ENCODE measurements around the gene ATF5.

Gene ATF5

GRCh38 chr19:49951806-49952478 lies 22.9 kb downstream of the ATF5 start:
- Histone ChIP-seq H2AFZ (ENCODE audit: low read depth, low read length, severe bottlenecking) (no peak overlapping the region), H3K9me2 (replicated peaks; ENCODE audit: insufficient read depth, low read length) (no peaks in the 10 kb centered on the region), H3K4me2 (ENCODE audit: low read depth, low read length, poor library complexity, severe bottlenecking) (no peak overlapping the region), H3K9ac (ENCODE audit: low read length) (no peak overlapping the region), H3F3A (ENCODE audit: insufficient read depth) (no peaks in the 10 kb centered on the region), H3K36me3 (ENCODE audit: low read length) (no peaks in the 10 kb centered on the region), H3K9me3 (ENCODE audit: insufficient read depth, low read length) (no peaks in the 10 kb centered on the region), H4K20me1 (ENCODE audit: low read depth, low read length) (no peaks in the 10 kb centered on the region), H3K27me3 (ENCODE audit: low read length) (no peaks in the 10 kb centered on the region), H3K79me2 (ENCODE audit: insufficient read depth, low read length) (no peaks in the 10 kb centered on the region), H3K27ac (ENCODE audit: low read depth, low read length) (no peak overlapping the region), H3K4me3 (ENCODE audit: insufficient read depth, low read length, poor library complexity, severe bottlenecking) (no peak overlapping the region)
- TF ChIP-seq CTCF (IDR thresholded peaks at IDR 0.05; ENCODE audit: insufficient read depth, low read length, poor library complexity, severe bottlenecking): no peak
- no peak for TF ChIP-seq EZH2phosphoT487 (conservative IDR thresholded peaks at IDR 0.05; ENCODE audit: low read length)

- Histone ChIP-seq H3F3A (ENCODE audit: insufficient read depth) (no peaks in the 10 kb centered on the region), H2AFZ (ENCODE audit: low read depth, low read length, severe bottlenecking) (no peak overlapping the region), H3K79me2 (ENCODE audit: insufficient read depth, low read length) (no peaks in the 10 kb centered on the region), H3K27ac (ENCODE audit: low read depth, low read length) (no peak overlapping the region), H3K4me2 (ENCODE audit: low read depth, low read length, poor library complexity, severe bottlenecking) (no peak overlapping the region), H3K9me2 (replicated peaks; ENCODE audit: insufficient read depth, low read length) (no peaks in the 10 kb centered on the region), H3K9ac (ENCODE audit: low read length) (no peak overlapping the region), H3K9me3 (ENCODE audit: insufficient read depth, low read length) (no peaks in the 10 kb centered on the region), H3K4me3 (ENCODE audit: insufficient read depth, low read length, poor library complexity, severe bottlenecking) (no peak overlapping the region), H3K27me3 (ENCODE audit: low read length) (no peaks in the 10 kb centered on the region), H3K36me3 (ENCODE audit: low read length) (no peaks in the 10 kb centered on the region), H4K20me1 (ENCODE audit: low read depth, low read length) (no peaks in the 10 kb centered on the region)
- no peak for TF ChIP-seq EZH2phosphoT487 (conservative IDR thresholded peaks at IDR 0.05; ENCODE audit: low read length)
- TF ChIP-seq CTCF (IDR thresholded peaks at IDR 0.05; ENCODE audit: insufficient read depth, low read length, poor library complexity, severe bottlenecking): no peak
These were observed 23.5 kb downstream of the ATF5 start for GRCh38 chr19:49952479-49952836.

GRCh38 chr19:49952906-49953305 lies 23.9 kb downstream of the ATF5 start:
- Histone ChIP-seq H3K79me2 (ENCODE audit: insufficient read depth, low read length) (no peaks in the 10 kb centered on the region), H3K4me2 (ENCODE audit: low read depth, low read length, poor library complexity, severe bottlenecking) (no peak overlapping the region), H3K27ac (ENCODE audit: low read depth, low read length) (no peak overlapping the region), H4K20me1 (ENCODE audit: low read depth, low read length) (no peaks in the 10 kb centered on the region), H2AFZ (ENCODE audit: low read depth, low read length, severe bottlenecking) (no peak overlapping the region), H3K9ac (ENCODE audit: low read length) (no peak overlapping the region), H3K4me3 (ENCODE audit: insufficient read depth, low read length, poor library complexity, severe bottlenecking) (no peak overlapping the region), H3K9me2 (replicated peaks; ENCODE audit: insufficient read depth, low read length) (no peaks in the 10 kb centered on the region), H3K9me3 (ENCODE audit: insufficient read depth, low read length) (no peaks in the 10 kb centered on the region), H3K27me3 (ENCODE audit: low read length) (no peaks in the 10 kb centered on the region), H3F3A (ENCODE audit: insufficient read depth) (no peaks in the 10 kb centered on the region), H3K36me3 (ENCODE audit: low read length) (no peaks in the 10 kb centered on the region)
- TF ChIP-seq EZH2phosphoT487 (conservative IDR thresholded peaks at IDR 0.05; ENCODE audit: low read length) (no peak), CTCF (IDR thresholded peaks at IDR 0.05; ENCODE audit: insufficient read depth, low read length, poor library complexity, severe bottlenecking) (no peak)

All from SU-DHL-6 (cell line).